Limb (tissue), 2 donors: Measurements from ENCODE around the gene FAM53A.
A peak's percentile ranks its signal among the peaks of the same experiment; 100 is the strongest.
"Not testable (repeated sequence)": the region's sequence is repeated elsewhere in the genome, so short reads cannot be mapped to it uniquely, and the experiment has no call there.

Source experiments
- DNase-seq, 2 donors: peaks; one replicate each; pipeline ENCODE4 v3.0.0-alpha.2; 2016; ENCODE audit errors: extremely low spot score in 2 of 2

FAM53A gene

GRCh38 chr4:1607436-1608195, 76.5 kb downstream of the FAM53A start:
- DNase-seq = not testable (repeated sequence)

GRCh38 chr4:1604706-1605205, 79.4 kb downstream of the FAM53A start:
- peak in 1 of 2 donors; percentile 44 for DNase-seq

- DNase-seq = peak in 1 of 2 donors; percentile 23
Observed at GRCh38 chr4:1604181-1604705, 79.9 kb downstream of the FAM53A start.

- DNase-seq = peak in 1 of 2 donors; percentile 18
Observed at GRCh38 chr4:1603413-1604135, 80.5 kb downstream of the FAM53A start.

GRCh38 chr4:1602655-1603412, 81.3 kb downstream of the FAM53A start:
- peak in 1 of 2 donors; percentile 24 for DNase-seq

- DNase-seq = peak in 1 of 2 donors; percentile 14
Observed at GRCh38 chr4:1601852-1602654, 82.1 kb downstream of the FAM53A start.

- no peak for DNase-seq
Observed at GRCh38 chr4:1601533-1601835, 82.6 kb downstream of the FAM53A start.

- peak in 1 of 2 donors; percentile 33 for DNase-seq
Observed at GRCh38 chr4:1600811-1601532, 83.1 kb downstream of the FAM53A start.

GRCh38 chr4:1600211-1600780, 83.8 kb downstream of the FAM53A start:
- peak in 1 of 2 donors; percentile 19 for DNase-seq

GRCh38 chr4:1599491-1600210, 84.5 kb downstream of the FAM53A start:
- DNase-seq = peak in 1 of 2 donors; percentile 24

- no peak for DNase-seq
Observed at GRCh38 chr4:1599026-1599481, 85.1 kb downstream of the FAM53A start.

GRCh38 chr4:1598206-1599025, 85.7 kb downstream of the FAM53A start:
- peak in 1 of 2 donors; percentile 20 for DNase-seq

- peak in 1 of 2 donors; percentile 20 for DNase-seq
Observed at GRCh38 chr4:1597021-1597931, 86.8 kb downstream of the FAM53A start.

GRCh38 chr4:1596393-1596792, 87.7 kb downstream of the FAM53A start:
- DNase-seq = no peak

GRCh38 chr4:1595789-1596325, 88.3 kb downstream of the FAM53A start:
- peak in 1 of 2 donors; percentile 21 for DNase-seq

- peak in 1 of 2 donors; percentile 18 for DNase-seq
Observed at GRCh38 chr4:1594871-1595788, 89.0 kb downstream of the FAM53A start.
